Measurements from ENCODE around the gene SEPHS1.
"Not testable (repeated sequence)": the region's sequence is repeated elsewhere in the genome, so short reads cannot be mapped to it uniquely, and the experiment has no call there.

The SEPHS1 gene, protein sequence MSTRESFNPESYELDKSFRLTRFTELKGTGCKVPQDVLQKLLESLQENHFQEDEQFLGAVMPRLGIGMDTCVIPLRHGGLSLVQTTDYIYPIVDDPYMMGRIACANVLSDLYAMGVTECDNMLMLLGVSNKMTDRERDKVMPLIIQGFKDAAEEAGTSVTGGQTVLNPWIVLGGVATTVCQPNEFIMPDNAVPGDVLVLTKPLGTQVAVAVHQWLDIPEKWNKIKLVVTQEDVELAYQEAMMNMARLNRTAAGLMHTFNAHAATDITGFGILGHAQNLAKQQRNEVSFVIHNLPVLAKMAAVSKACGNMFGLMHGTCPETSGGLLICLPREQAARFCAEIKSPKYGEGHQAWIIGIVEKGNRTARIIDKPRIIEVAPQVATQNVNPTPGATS

DNA sequence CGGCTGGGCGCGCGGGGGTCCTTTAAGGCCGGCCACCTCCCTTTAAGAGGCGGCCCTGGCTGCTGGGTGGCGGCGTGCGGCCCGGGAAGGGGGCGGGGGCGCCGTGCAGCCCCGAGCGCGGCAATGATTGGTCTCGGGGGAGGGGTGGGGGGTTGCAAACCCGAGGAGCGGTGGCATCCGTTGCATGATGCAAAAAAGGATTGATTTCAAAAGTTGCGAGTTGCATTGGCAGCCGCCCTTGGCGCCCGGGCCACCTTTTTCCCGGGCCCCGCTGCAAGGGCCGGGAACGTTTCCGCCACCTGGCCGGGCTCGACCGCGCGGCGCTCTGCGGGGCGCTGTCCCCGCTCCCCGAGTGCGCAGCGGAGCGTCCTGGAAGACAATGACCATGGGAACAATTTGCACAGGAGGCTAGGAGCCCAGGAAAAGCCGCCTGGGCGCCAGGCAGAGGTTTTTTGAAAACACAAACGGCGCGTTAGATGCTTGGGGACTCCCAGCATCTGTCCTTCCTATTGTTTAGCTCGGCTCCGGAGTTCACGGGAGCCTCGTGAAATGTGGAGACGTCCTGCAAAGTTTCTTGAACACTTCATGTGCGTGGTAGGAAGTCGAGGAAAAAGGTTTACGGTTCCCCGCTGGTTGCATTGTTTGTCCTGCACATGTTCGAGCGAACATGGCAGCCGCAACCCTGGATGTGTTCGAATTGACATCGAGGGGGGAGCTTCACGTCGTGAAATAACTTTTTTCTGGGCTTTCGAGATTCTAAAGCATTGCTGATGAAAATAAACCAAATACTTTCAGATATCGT is at the start of gene SEPHS1:
TSS of gene SEPHS1 (minus strand) at position 78 of the 802 bp plus-strand sequence. CDS start 3,343 bp downstream, outside the sequence.
- no peak for DNase-seq

DNA sequence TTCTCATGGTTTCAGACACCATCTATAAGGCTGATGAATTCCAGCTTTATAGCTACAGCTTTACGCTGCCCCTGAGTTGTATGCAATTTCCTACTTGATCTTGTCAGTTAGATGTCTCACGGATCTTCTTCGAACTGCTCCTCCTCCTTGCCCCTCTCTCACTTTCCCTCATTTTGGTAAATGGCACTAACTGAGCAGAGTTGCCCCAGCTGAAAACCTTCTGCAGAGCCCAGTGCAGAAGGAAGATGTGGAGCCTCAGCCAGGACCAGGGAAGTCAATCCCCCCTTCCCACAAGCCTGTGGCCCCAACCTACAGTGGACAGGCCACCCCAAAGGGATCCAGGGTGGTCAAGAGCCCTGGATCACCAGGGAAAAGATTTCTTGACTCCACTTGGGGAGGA is 49.0 kb upstream of the SEPHS1 start:
- DNase-seq: no peak

DNA sequence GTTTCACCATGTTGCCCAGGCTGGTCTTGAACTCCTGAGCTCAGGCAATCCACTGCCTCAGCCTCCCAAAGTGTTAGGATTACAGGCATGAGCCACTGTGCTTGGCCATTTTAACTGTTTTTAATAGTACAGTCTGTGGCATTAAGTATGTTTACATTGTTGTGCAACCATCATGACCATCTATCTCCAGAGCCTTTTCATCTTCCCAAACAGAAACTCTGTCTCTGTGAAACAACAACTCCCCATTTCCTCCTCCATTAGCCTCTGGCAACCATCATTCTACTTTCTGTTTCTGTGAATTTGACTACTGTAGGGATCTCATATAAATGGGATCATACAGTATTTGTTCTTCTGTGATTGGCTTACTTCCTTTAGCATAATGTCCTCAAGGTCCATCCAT is 48.3 kb upstream of the SEPHS1 start:
- no peak for DNase-seq

DNA sequence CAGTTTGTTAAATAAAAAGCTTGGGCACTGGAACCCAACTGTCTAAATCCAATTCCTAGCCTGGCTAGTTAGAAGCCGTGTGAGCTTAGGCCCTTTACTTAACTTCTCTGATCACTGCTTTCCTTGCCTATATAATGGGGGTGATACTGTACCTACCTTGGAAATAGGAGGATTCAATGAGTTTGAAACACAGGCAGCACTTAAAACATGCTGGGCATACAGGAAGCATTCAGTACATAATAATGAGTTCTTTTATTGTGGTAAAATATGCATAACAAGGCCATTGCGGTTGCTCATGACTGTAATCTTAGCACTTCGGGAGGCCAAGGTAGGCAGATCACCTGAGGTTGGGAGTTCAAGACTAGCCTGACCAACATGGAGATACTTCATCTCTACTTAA is 47.4 kb upstream of the SEPHS1 start:
- DNase-seq: no peak

DNA sequence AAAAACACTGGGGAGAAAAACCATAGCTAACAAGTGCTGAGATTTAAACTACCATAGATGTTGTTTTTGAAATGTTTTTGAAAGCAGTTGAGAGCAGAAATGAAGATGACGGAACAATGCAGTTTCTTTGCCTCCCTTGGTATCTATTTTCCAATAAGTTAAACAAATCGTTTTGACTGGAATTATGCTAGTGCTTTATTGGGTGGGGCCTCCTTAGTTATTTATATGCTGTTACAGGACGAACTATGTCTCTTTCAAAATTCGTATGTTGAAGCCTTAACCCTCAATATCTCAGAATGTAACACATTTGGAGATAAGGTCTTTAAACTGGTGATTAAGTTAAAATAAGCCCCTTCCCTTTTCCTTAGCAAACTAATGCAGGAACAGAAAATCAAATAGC is 45.5 kb upstream of the SEPHS1 start:
- no peak for DNase-seq

DNA sequence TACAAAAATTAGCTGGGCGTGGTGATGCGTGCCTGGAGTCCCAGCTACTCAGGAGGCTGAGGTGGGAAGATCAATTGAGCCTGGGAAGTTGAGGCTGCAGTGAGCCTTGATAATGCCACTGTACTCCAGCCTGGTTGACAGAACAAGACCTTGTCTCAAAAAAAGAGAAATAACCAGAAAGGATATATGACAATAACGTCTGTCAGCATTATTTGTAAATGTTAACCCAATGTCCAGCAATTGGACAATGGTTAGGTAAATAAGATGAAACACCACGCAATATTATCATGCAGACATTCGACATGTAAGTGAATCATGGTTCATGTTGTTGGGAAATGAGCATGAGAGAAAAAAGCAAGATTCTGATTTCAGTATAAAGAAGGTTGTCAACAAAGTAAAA is 44.6 kb upstream of the SEPHS1 start:
- no peak for DNase-seq

DNA sequence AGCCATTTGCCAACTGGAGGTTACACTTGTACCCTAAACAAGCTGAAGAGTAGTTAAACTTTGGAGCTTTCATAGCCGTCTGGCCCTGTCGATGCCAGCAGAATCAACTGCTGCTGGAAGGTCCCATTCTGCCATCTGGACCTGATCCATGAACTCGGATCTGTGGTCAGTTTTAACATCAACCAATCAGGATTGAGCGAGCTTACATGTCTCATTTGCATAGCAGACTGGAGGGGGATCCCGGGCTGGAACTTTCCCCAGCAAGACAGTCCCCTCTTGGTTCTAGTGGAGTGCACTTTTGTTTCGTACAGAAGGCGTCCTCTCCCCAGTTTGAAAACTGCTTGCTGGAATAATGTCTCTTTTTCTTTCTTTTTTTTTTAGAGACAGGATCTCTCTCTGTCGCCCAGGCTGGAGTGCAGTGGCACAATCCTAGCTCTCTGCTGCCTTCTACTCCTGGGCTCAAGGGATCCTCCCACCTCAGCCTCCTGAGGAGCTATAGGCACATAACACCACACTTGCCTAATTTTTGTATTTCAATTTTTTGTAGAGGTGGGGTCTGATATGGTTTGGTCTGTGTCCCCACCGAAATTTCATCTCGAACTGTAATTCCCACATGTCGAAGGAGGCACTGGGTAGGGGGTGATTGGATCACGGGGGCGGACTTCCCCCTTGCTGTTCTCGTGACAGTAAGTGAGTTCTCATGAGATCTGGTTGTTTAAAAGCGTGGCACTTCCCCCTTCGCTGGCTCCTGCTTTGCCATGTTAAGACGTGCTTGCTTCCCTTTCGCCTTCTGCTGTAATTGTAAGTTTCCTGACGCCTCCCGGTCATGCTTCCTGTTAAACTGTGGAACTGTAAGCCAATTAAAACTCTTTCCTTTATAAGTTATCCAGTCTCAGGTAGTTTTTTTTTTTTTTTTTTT is 42.8 kb upstream of the SEPHS1 start:
- DNase-seq: no peak

DNA sequence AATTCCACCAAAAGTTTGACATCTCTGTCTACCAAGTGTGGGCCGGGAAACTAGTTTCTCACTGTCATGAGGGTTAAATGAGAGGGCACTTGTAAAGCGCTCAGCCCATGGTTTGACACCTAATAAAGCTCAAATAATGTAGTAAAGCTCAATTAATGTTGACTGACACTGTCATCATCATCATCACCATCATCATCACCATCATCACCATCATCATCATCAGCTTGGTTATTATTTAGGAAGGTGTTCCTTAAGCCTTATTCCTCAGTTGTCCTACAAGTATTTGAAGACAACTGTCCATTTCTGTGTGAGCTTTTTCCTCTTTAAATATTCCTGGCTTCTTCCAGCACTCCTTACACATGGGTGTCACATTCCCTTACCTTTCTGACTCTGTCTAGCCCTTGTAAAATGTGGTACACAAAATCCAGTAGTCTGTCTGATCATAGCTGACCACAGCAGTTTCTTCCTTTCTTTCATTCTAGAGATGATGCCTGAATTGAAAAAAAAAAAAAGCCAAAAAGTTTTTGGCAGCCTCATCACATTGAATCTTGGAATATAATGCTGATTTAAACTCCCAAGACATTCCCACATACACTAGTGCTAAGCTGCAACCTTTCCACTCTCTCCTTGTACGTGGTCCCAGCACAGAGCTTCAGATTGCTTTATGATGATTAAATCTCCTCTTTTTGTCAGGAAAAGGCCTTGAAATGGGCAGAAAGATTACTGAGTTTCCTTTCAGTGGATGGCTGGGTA is 40.6 kb upstream of the SEPHS1 start:
- DNase-seq: no peak

DNA sequence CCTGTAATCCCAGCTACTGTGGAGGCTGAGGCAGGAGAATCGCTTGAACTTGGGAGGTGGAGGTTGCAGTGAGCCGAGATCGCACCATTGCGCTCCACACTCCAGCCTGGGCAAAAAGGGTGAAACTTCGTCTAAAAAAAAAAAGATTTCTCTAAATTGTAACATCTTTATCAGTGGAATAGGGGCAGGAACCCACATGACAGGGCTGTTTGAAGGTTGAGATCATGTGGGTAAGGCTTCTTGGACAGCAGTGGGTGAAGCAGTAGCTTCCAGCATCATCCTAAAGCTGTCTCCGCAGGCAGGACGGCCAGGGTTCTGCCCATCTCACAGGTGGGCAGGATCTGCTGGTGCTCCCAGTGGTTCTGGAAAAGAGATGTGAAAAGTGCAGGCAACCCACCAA is 37.9 kb upstream of the SEPHS1 start:
- no peak for DNase-seq

DNA sequence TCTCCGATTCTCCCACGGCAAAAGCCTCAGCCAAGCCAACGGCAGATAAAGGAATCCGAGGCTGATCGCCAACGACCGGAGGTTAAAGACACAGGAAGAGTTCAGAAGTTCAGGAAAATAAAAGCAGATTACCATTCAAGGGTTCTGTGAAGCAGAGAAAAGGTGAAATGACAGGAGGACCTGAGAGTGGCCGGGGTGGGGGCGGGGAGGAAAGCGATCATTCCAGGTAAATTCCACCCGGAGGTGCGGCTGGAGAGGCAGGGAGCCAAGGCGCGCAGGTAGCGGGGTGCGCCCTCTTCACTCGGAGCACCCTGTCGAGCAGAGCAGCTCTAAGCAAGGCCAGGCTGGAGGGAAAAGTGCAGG is 35.3 kb upstream of the SEPHS1 start:
- no peak for DNase-seq

DNA sequence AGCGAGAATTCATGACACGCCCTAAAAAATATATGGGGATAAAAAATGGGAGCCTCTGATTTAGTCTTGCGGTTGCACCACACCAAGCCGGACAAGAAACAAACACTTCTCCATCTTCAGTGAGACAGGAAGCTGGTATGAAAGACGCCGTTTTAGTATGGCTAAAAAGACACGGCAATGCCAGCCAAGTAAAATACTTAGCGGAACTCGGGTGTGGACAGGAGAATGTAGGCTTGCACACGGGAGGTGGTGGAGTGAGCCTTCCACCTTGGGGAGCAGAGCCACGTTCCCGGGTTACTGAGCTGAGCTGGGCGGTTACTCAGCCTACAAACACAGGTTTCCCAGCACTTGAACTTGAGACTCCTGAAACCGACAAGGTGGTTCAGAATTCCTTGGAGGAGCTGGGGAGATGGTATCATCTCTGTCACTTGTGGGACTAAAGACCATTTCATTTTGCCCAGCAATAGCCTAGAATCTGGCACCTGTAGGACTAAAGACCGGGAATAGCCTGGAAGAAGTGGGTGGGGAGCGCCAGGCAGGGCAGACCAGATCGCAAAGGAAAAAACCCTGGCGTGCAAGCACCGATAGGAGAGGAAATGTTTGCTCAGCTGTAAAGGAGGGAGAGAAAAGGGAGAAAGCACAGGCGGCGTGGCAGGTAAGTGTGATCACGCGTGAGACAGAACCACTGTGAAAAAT is 34.8 kb upstream of the SEPHS1 start:
- DNase-seq: no peak

DNA sequence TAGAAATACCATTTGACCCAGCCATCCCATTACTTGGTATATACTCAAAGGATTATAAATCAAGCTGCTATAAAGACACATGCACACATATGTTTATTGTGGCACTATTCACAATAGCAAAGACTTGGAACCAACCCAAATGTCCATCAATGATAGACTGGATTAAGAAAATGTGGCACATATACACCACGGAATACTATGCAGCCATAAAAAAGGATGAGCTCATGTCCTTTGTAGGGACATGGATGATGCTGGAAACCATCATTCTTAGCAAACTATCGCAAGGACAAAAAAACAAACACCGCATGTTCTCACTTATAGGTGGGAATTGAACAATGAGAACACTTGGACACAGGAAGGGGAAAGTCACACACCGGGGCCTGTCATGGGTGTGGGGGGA is 31.0 kb upstream of the SEPHS1 start:
- DNase-seq: not testable (repeated sequence)

DNA sequence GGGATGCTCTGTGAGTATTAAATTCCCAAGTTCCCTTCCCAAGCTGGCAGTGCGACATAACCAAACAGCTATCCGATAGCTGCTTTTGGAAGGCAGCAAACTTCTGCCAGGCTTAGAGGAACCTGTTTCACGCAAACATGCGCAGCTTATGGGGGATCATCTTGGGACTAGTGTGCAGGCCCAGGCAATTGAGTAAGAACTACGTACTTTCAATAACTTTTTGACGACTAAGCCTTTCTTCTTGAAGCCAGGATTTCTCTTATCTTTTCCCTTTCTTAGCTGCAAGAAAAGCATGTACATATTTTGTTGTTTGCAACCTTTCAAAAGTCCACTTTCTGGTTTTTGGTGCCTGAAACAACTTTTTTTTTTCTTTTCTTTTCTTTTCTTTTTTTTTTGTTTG is 28.7 kb upstream of the SEPHS1 start:
- DNase-seq: no peak

DNA sequence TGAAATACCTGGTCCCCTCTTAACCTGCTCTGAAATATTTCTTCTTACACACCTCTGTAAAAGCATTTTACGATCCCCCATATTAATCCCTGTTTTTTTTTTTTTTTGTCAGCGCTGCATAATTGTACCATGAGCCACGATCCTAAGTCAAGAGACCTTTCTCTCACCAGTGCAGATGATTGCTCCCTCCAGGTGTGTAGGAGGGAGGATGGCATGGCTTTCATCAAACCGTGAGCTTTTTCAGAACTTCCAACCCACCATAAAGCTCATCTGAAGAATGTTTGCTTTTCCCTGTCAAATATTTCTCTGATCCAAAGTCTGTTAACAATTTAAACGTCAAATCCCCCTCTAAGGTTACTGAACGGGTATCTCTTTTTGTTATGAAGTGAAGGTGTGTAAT is 28.2 kb upstream of the SEPHS1 start:
- no peak for DNase-seq

DNA sequence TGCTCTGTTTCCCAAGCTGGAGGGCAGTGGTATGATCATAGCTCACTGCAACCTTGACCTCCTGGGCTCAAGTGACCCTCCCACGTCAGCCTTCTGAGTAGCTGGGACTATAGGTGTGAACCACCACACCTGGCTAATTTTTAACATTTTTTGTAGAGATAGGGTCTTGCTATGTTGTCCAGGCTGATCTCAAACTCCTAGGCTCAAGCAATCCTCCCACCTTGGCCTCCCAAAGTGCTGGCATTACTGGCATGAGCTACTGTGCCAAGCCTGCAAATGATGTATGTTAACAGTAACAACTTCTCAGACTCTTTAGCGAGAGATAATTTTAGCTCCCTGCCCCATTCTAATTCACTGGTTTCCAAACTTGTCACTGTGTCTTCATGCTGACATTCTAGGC is 27.7 kb upstream of the SEPHS1 start:
- no peak for DNase-seq

DNA sequence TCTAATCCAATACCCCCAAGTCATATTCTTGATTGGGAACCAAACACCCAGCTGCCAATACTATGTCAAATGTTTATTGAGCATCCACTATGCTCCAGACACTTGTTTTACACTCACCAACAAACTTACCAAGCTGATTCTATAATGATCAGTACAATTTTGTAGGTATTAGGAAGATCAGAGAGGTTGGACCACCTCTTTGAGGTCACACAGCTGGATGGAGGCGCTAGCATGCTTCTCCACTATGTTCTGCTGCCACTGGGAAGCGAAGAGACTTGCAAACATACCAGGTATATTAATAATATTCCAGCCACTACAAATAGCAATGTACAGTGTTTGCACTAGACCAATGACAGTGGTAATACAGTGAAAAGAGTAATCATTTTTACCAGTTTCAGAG is 25.6 kb upstream of the SEPHS1 start:
- DNase-seq: no peak

DNA sequence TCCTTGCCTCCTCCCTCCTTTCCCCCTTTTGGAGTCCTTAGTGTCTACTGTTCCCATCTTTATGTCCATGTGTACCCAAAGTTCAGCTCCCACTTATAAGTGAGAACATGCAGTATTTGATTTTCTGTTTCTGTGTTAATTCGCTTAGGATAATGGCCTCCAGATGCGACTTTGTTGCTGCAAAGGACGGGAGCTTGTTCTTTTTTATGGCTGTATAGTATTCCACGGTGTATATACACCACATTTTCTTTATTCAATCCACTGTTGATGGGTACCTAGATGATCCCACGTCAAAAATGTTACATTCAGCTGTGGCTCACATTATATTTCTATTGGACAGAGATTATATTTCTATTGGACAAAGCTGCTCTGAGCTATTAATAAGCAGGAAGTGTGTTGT is 24.4 kb upstream of the SEPHS1 start:
- no peak for DNase-seq

DNA sequence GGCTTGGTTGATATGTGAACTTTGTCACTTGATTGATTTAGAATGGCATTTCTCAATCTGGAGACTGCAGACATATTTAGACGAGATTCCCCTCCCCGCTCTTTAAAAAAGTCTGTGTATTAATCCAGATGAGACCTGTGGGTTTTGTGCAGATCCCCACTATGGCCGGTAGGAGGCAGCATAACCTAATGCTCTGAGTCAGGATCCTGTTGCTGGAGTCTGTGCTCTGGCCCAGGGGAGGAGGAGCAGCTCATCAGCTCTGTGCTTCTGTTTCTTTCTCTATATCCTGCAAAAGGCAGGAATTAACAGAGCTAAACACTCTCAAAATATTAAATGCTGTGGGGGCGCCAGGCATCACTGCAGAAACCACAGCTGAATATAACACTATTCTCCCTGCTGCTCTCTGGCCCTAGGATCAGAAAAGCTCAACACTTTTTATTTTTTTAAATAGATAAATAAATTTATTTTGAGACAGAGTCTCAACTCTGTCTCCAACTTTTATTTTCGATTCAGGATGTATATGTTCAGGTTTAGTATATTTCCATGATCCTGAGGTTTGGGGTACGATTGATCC is 23.9 kb upstream of the SEPHS1 start:
- DNase-seq: no peak

DNA sequence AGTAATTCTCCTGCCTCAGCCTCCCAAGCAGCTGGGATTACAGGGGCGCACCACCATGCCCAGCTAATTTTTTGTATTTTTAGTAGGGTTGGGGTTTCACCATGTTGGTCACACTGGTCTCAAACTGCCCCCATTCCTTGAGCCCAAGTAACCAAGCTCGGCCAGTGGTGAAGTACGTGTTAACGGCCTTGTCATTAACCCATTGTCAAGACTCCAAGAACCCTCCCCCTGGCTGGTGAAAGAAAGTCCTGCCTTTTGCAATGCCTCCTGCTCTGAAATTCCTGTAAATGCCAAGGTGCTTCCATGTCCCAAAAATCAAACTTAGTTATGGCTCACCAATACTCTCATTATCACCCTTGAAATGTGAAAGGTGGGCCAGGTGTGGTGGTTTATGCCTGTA is 18.8 kb upstream of the SEPHS1 start:
- DNase-seq: no peak

DNA sequence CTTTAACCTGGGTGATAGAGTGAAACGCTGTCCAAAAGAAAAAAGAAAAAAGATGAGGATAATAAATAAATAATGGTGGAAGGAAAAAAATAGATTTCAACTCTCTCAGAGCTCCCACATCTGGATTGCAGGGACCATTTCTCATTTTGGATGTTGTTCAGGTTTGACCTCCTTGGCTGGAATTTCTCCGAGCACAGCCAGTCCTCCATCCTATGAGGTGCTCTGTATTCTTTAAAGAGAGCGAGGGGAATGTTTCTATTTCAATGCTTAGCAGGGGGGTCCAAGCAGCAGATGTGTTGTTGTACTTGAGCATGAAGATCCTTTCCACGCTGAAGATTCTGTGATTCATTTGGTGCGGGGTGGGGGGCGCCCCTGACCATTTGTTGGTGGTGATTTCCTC is 17.7 kb upstream of the SEPHS1 start:
- DNase-seq: no peak

DNA sequence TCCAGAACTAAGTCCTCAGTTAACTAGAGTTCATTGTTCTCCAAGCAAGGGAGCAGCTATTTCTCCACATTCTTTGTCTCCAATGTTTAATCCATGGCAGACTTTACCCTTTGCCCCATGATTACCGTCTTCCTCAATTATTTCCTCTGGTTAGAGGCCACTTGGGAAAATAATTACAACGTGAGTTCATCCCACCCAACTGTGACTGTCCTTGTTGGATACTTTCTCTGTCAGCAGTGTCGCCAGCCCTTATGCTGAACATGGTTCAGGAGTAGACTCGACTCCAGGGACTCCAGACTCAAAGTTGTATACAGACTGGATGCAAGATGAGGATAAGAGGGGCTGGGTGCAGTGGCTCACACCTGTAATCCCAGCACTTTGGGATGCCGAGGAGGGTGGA is 17.1 kb upstream of the SEPHS1 start:
- no peak for DNase-seq

DNA sequence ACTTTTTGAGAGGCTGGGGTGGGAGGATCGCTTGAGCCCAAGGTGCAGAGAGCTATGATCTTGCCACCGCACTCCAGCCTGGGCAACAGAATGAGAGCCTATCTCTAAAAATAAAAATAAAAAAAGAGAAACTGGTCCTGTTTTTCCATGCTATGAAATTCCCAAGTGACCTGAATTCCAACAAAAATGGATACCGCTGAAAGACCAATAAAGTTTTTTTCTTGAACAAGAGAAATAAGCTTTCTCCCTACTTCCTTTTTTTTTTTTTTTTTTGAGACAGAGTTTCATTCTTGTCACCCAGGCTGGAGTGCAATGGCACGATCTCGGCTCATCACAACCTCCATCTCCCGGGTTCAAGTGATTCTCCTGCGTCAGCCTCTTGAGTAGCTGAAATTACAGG is 12.5 kb upstream of the SEPHS1 start:
- DNase-seq: no peak

Measured in cortex of kidney (tissue), 1 donor.